ENCODE data around the gene DGKK.

The DGKK gene

GRCh38 chrX:50470103-50471031, at the start of gene DGKK:
Gene DGKK (minus strand): TSS chrX:50470825. CDS start chrX:50470678, 147 bp downstream.
- DNase-seq, result no peak

- DNase-seq, result no peak
Measured at GRCh38 chrX:50514811-50515210, 44.2 kb upstream of the DGKK start.

- no peak for DNase-seq
Measured at GRCh38 chrX:50497114-50497513, 26.5 kb upstream of the DGKK start.

GRCh38 chrX:50495616-50496015, 25.0 kb upstream of the DGKK start:
- DNase-seq, result no peak

GRCh38 chrX:50492720-50493119, 22.1 kb upstream of the DGKK start:
- DNase-seq, result no peak

- no peak for DNase-seq
Measured at GRCh38 chrX:50484662-50485061, 14.0 kb upstream of the DGKK start.

- no peak for DNase-seq
Measured at GRCh38 chrX:50483283-50483682, 12.7 kb upstream of the DGKK start.

GRCh38 chrX:50475208-50475607, 4.6 kb upstream of the DGKK start:
- no peak for DNase-seq

GRCh38 chrX:50471390-50471789, 765 bp upstream of the DGKK start:
- DNase-seq, result no peak

- no peak for DNase-seq
Measured at GRCh38 chrX:50469206-50469605, 1.4 kb downstream of the DGKK start.

- no peak for DNase-seq
Measured at GRCh38 chrX:50459615-50460014, 11.0 kb downstream of the DGKK start.

GRCh38 chrX:50458483-50458882, 12.1 kb downstream of the DGKK start:
- no peak for DNase-seq

GRCh38 chrX:50456712-50457484, 13.7 kb downstream of the DGKK start:
- DNase-seq, result no peak

GRCh38 chrX:50452782-50453181, 17.8 kb downstream of the DGKK start:
- DNase-seq, result no peak

- no peak for DNase-seq
Measured at GRCh38 chrX:50450324-50450723, 20.3 kb downstream of the DGKK start.

GRCh38 chrX:50448565-50448964, 22.1 kb downstream of the DGKK start:
- no peak for DNase-seq

GRCh38 chrX:50447535-50447934, 23.1 kb downstream of the DGKK start:
- DNase-seq, result no peak

GRCh38 chrX:50442426-50443116, 28.1 kb downstream of the DGKK start:
- DNase-seq, result no peak

- no peak for DNase-seq
Measured at GRCh38 chrX:50436797-50437196, 33.8 kb downstream of the DGKK start.

GRCh38 chrX:50432829-50433289, 37.8 kb downstream of the DGKK start:
- no peak for DNase-seq

GRCh38 chrX:50431623-50432022, 39.0 kb downstream of the DGKK start:
- DNase-seq, result no peak

- no peak for DNase-seq
Measured at GRCh38 chrX:50430917-50431575, 39.6 kb downstream of the DGKK start.

GRCh38 chrX:50428174-50428573, 42.5 kb downstream of the DGKK start:
- DNase-seq, result no peak
